Thyroid gland (tissue), 4 donors: ENCODE data around the gene VWF.

Experiments
- POLR2A ChIP-seq, 2 donors: fragments of 450-650 bp; IDR thresholded peaks; one replicate each; pipeline ENCODE4 v1.6.1; 2017; ENCODE audit warnings: antibody characterized with exemption in 2 of 2, mild to moderate bottlenecking in 2 of 2, moderate library complexity in 1 of 2
- TF ChIP-seq, protein P1 (sequence below), 6 experiments: fragments of 200-600 bp in 3 of 6; fragments of 450-650 bp in 3 of 6; sonication (generic) in 3 of 6; IDR thresholded peaks; one replicate each; pipeline ENCODE4 v1.5.1; 2016 to 2019; ENCODE audit warnings: antibody characterized with exemption in 6 of 6, mild to moderate bottlenecking in 2 of 6, inconsistent platforms in 1 of 6, moderate library complexity in 1 of 6

DNA sequence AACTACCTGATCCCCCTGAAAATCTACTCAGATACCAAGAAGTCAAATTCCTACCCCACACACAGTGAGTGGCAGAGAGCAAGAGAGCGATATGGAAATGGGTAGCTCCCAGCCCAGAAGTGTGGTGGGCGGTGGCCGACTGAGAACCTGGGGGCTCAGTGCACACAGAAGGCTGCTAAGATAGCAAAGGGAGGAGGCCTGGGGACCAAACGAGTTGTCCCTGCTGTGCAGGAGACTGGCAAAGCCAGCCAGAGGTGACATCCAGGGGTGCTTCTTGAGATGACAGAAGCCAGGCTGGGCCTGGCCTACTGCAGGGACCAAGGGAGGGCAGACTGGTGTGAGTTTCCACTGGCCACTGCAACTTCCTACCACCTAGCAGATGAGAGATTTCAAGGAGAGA is 52.9 kb downstream of the VWF start:
- TF ChIP-seq, protein P1, sequence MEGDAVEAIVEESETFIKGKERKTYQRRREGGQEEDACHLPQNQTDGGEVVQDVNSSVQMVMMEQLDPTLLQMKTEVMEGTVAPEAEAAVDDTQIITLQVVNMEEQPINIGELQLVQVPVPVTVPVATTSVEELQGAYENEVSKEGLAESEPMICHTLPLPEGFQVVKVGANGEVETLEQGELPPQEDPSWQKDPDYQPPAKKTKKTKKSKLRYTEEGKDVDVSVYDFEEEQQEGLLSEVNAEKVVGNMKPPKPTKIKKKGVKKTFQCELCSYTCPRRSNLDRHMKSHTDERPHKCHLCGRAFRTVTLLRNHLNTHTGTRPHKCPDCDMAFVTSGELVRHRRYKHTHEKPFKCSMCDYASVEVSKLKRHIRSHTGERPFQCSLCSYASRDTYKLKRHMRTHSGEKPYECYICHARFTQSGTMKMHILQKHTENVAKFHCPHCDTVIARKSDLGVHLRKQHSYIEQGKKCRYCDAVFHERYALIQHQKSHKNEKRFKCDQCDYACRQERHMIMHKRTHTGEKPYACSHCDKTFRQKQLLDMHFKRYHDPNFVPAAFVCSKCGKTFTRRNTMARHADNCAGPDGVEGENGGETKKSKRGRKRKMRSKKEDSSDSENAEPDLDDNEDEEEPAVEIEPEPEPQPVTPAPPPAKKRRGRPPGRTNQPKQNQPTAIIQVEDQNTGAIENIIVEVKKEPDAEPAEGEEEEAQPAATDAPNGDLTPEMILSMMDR (IDR thresholded peaks at IDR 0.05): no peak
- TF ChIP-seq POLR2A (IDR thresholded peaks at IDR 0.05): no peak
